HEK293 (cell line): ENCODE measurements around the gene PATL2.

ENCODE experiments used
- CTCF ChIA-PET: fragments of 350-600 bp; formaldehyde crosslinking; extraction: SDS; loops from one replicate; lab custom pipeline; 2021; ENCODE audit warnings: antibody characterized with exemption; lab: Yijun Ruan, JAX
- POLR2A ChIA-PET: fragments of 300-600 bp; formaldehyde crosslinking; extraction: SDS; loops from one replicate; lab custom pipeline; 2020; ENCODE audit warnings: antibody characterized with exemption, inconsistent platforms; lab: Yijun Ruan, JAX
- H3K27ac ChIP-seq: fragments of 200-500 bp; sonication (Bioruptor generic); 2 replicates; pipeline ENCODE4 v1.5.1; 2014; ENCODE audit warnings: low read depth, low read length, control low read depth, inconsistent platforms; ENCODE audit errors: extremely low read depth
- H3K36me3 ChIP-seq, 2 experiments: fragments of 200-500 bp in 1 of 2; sonication (Bioruptor generic) in 1 of 2; 1 replicate in 1 of 2; 2 replicates in 1 of 2; pipeline ENCODE4 v1.5.1; 2014 to 2017; ENCODE audit warnings: inconsistent platforms in 2 of 2, low read length in 2 of 2; ENCODE audit not compliant: control insufficient read depth in 2 of 2, insufficient read depth in 1 of 2
- H3K4me1 ChIP-seq: fragments of 200-500 bp; sonication (Bioruptor generic); 2 replicates; pipeline ENCODE4 v1.5.1; 2014; ENCODE audit warnings: mild to moderate bottlenecking, low read length, inconsistent platforms; ENCODE audit not compliant: control insufficient read depth, insufficient read depth
- H3K4me3 ChIP-seq: 2 replicates; pipeline ENCODE4 v1.5.1; 2011; ENCODE audit warnings: low read depth, mild to moderate bottlenecking, control low read depth, low read length, moderate library complexity
- H3K9me3 ChIP-seq: fragments of 200-500 bp; sonication (Bioruptor generic); 2 replicates; pipeline ENCODE4 v1.5.1; 2014; ENCODE audit warnings: low read depth, low read length, inconsistent platforms; ENCODE audit not compliant: control insufficient read depth, insufficient read depth
- GLIS2 ChIP-seq: fragments of 450-650 bp; formaldehyde crosslinking; IDR thresholded peaks from 2 replicates; pipeline ENCODE4 v1.5.1; 2016; ENCODE audit warnings: missing biosample characterization, missing genetic modification characterization
- KLF9 ChIP-seq: fragments of 450-650 bp; formaldehyde crosslinking; IDR thresholded peaks from 2 replicates; pipeline ENCODE4 v1.5.1; 2016; ENCODE audit warnings: missing biosample characterization, missing genetic modification characterization, low read depth
- MZF1 ChIP-seq: fragments of 450-650 bp; formaldehyde crosslinking; IDR thresholded peaks from 2 replicates; pipeline ENCODE4 v1.5.1; 2017; ENCODE audit warnings: missing biosample characterization, missing genetic modification characterization, borderline replicate concordance
- REST ChIP-seq: fragments of 450-650 bp; formaldehyde crosslinking; IDR thresholded peaks from 2 replicates; pipeline ENCODE4 v1.5.1; 2016; ENCODE audit warnings: missing biosample characterization, missing genetic modification characterization
- SCRT2 ChIP-seq: fragments of 450-650 bp; formaldehyde crosslinking; IDR thresholded peaks from 2 replicates; pipeline ENCODE4 v1.5.1; 2016; ENCODE audit warnings: missing biosample characterization, missing genetic modification characterization
- SP2 ChIP-seq: fragments of 450-650 bp; formaldehyde crosslinking; IDR thresholded peaks from 2 replicates; pipeline ENCODE4 v1.5.1; 2016; ENCODE audit warnings: missing biosample characterization, missing genetic modification characterization
- SP7 ChIP-seq: fragments of 450-650 bp; formaldehyde crosslinking; IDR thresholded peaks from 2 replicates; pipeline ENCODE4 v1.5.1; 2016; ENCODE audit warnings: missing biosample characterization, missing genetic modification characterization
- ZBTB1 ChIP-seq: fragments of 450-650 bp; formaldehyde crosslinking; IDR thresholded peaks from 2 replicates; pipeline ENCODE4 v1.5.1; 2016; ENCODE audit warnings: missing biosample characterization, missing genetic modification characterization
- ZBTB17 ChIP-seq: fragments of 450-650 bp; formaldehyde crosslinking; IDR thresholded peaks from 2 replicates; pipeline ENCODE4 v1.5.1; 2016; ENCODE audit warnings: missing biosample characterization, missing genetic modification characterization
- ZBTB44 ChIP-seq: fragments of 450-650 bp; IDR thresholded peaks from 2 replicates; pipeline ENCODE4 v1.5.1; 2018; ENCODE audit warnings: missing biosample characterization, mild to moderate bottlenecking, missing genetic modification characterization
- ZNF10 ChIP-seq: fragments of 450-650 bp; formaldehyde crosslinking; IDR thresholded peaks from 2 replicates; pipeline ENCODE4 v1.5.1; 2017; ENCODE audit warnings: missing biosample characterization, missing genetic modification characterization
- ZNF112 ChIP-seq: fragments of 450-650 bp; formaldehyde crosslinking; IDR thresholded peaks from 2 replicates; pipeline ENCODE4 v1.5.0; 2017; ENCODE audit warnings: missing biosample characterization, missing genetic modification characterization
- ZNF114 ChIP-seq: fragments of 450-650 bp; formaldehyde crosslinking; IDR thresholded peaks from 2 replicates; pipeline ENCODE4 v1.5.0; 2017; ENCODE audit warnings: missing biosample characterization, missing genetic modification characterization
- ZNF155 ChIP-seq: fragments of 450-650 bp; formaldehyde crosslinking; IDR thresholded peaks from 2 replicates; pipeline ENCODE4 v1.5.1; 2016; ENCODE audit warnings: missing biosample characterization, missing genetic modification characterization
- ZNF174 ChIP-seq: fragments of 450-650 bp; formaldehyde crosslinking; IDR thresholded peaks from 2 replicates; pipeline ENCODE4 v1.5.0; 2017; ENCODE audit warnings: missing biosample characterization, mild to moderate bottlenecking, missing genetic modification characterization
- ZNF248 ChIP-seq: fragments of 450-650 bp; formaldehyde crosslinking; IDR thresholded peaks from 2 replicates; pipeline ENCODE4 v1.5.1; 2017; ENCODE audit warnings: missing biosample characterization, missing genetic modification characterization
- ZNF292 ChIP-seq: fragments of 450-650 bp; formaldehyde crosslinking; IDR thresholded peaks from 2 replicates; pipeline ENCODE4 v1.5.1; 2016; ENCODE audit warnings: low read depth, missing biosample characterization, missing genetic modification characterization, borderline replicate concordance
- ZNF362 ChIP-seq: fragments of 450-650 bp; formaldehyde crosslinking; IDR thresholded peaks from 2 replicates; pipeline ENCODE4 v1.5.1; 2016; ENCODE audit warnings: missing biosample characterization, missing genetic modification characterization
- ZNF510 ChIP-seq: fragments of 450-650 bp; formaldehyde crosslinking; IDR thresholded peaks from 2 replicates; pipeline ENCODE4 v1.5.1; 2018; ENCODE audit warnings: mild to moderate bottlenecking, missing genetic modification characterization, missing biosample characterization; ENCODE audit not compliant: insufficient replicate concordance
- ZNF529 ChIP-seq: fragments of 450-650 bp; formaldehyde crosslinking; IDR thresholded peaks from 2 replicates; pipeline ENCODE4 v1.5.1; 2017; ENCODE audit warnings: missing genetic modification characterization, missing biosample characterization; ENCODE audit not compliant: insufficient replicate concordance
- ZNF626 ChIP-seq: fragments of 450-650 bp; sonication (Bioruptor Pico); formaldehyde crosslinking; IDR thresholded peaks from 2 replicates; pipeline ENCODE4 v1.5.1; 2018; ENCODE audit warnings: missing biosample characterization, missing genetic modification characterization, inconsistent platforms
- ZNF645 ChIP-seq: fragments of 450-650 bp; formaldehyde crosslinking; IDR thresholded peaks from 2 replicates; pipeline ENCODE4; 2016; ENCODE audit warnings: missing biosample characterization, missing genetic modification characterization
- ZNF664 ChIP-seq: fragments of 450-650 bp; formaldehyde crosslinking; IDR thresholded peaks from 2 replicates; pipeline ENCODE4 v1.5.1; 2016; ENCODE audit warnings: missing biosample characterization, missing genetic modification characterization
- ZNF747 ChIP-seq: fragments of 450-650 bp; formaldehyde crosslinking; IDR thresholded peaks from 2 replicates; pipeline ENCODE4 v1.5.1; 2016; ENCODE audit warnings: missing biosample characterization, missing genetic modification characterization
- ZNF830 ChIP-seq: fragments of 450-650 bp; IDR thresholded peaks from 2 replicates; pipeline ENCODE4 v1.5.0; 2018; ENCODE audit warnings: missing biosample characterization, missing genetic modification characterization, low read depth, mild to moderate bottlenecking, moderate library complexity
- ZNF837 ChIP-seq: fragments of 450-650 bp; formaldehyde crosslinking; IDR thresholded peaks from 2 replicates; pipeline ENCODE4 v1.5.1; 2016; ENCODE audit warnings: missing biosample characterization, missing genetic modification characterization

PATL2 gene

GRCh38 chr15:44623178-44623577, 87.9 kb downstream of the PATL2 start:
- CTCF ChIA-PET: no interaction called here
- H3K27ac ChIP-seq: no peak overlapping the region
- POLR2A ChIA-PET: no interaction called here
- no peaks in the 10 kb centered on the region for H3K4me1 ChIP-seq
- H3K9me3 ChIP-seq: no peaks in the 10 kb centered on the region
- TF ChIP-seq ZNF645 (tag by site-specific recombination) (no peak), ZNF10 (tag by site-specific recombination) (no peak), SP7 (tag by site-specific recombination) (no peak), ZNF174 (no peak), SCRT2 (tag by site-specific recombination) (no peak), ZNF747 (tag by site-specific recombination) (no peak), KLF9 (tag by site-specific recombination) (no peak), REST (tag by site-specific recombination) (no peak), ZNF837 (tag by site-specific recombination) (no peak), ZNF248 (tag by site-specific recombination) (no peak), ZNF292 (tag by site-specific recombination) (no peak), ZNF664 (tag by site-specific recombination) (no peak), MZF1 (tag by site-specific recombination) (no peak), ZNF626 (no peak)
- no peak overlapping the region for H3K4me3 ChIP-seq
- peaks cover 15 to 39% of the 10 kb centered on the region in 2 experiments for H3K36me3 ChIP-seq

- ChIA-PET CTCF (interaction anchor here (0.8 kb wide), 1 partner anchor 11 kb away, joined by 3 read pairs; no protein-coding TSS in a partner anchor), POLR2A (no interaction called here)
Observed at GRCh38 chr15:44620081-44620480, 91.0 kb downstream of the PATL2 start.

GRCh38 chr15:44616974-44617373, 94.1 kb downstream of the PATL2 start:
- TF ChIP-seq ZNF510 (tag by site-specific recombination): no peak
- TF ChIP-seq ZNF155 (tag by site-specific recombination): no peak
- no peak for TF ChIP-seq ZNF830 (tag by site-specific recombination)
- TF ChIP-seq ZNF112: no peak
- TF ChIP-seq ZNF529 (tag by site-specific recombination): no peak
- no peak for TF ChIP-seq ZNF362 (tag by site-specific recombination)
- TF ChIP-seq SP2: no peak
- no peak for TF ChIP-seq ZBTB1
- TF ChIP-seq ZNF114 (tag by site-specific recombination): no peak
- no peak for TF ChIP-seq ZBTB44 (tag by site-specific recombination)
- TF ChIP-seq ZBTB17 (tag by site-specific recombination): no peak
- no peaks in the 10 kb centered on the region for H3K9me3 ChIP-seq
- ChIA-PET CTCF (interaction anchor here (0.6 kb wide), 1 partner anchor 24 kb away, joined by 3 read pairs; no protein-coding TSS in a partner anchor), POLR2A (no interaction called here)
- no peak overlapping the region for H3K4me3 ChIP-seq
- peaks cover 18 to 59% of the 10 kb centered on the region in 2 experiments for H3K36me3 ChIP-seq
- no peak overlapping the region for H3K27ac ChIP-seq
- no peaks in the 10 kb centered on the region for H3K4me1 ChIP-seq

More at GRCh38 chr15:44620081-44620480, 91.0 kb downstream of the PATL2 start:
- Histone ChIP-seq H3K9me3 (no peaks in the 10 kb centered on the region), H3K36me3 (peaks cover 9 to 46% of the 10 kb centered on the region in 2 experiments), H3K4me1 (no peaks in the 10 kb centered on the region), H3K27ac (no peak overlapping the region), H3K4me3 (no peak overlapping the region)
- no peak for TF ChIP-seq GLIS2 (tag by site-specific recombination)
